Tibial artery (tissue), 4 donors: ENCODE measurements around the gene GPR32.

Experiments used
- DNase-seq, 2 donors: peaks; one replicate each; pipeline ENCODE4 v3.0.0-alpha.2; 2019
- H3K27ac ChIP-seq, 2 donors: fragments of 200-600 bp; sonication (generic) in 1 of 2; 1 replicate in 1 of 2; 2 replicates in 1 of 2; pipeline ENCODE4 v1.5.1; 2018 to 2019; ENCODE audit warnings: mild to moderate bottlenecking in 1 of 2
- H3K27me3 ChIP-seq, 2 donors: fragments of 200-600 bp; sonication (generic) in 1 of 2; one replicate each; pipeline versions ENCODE4 v1.5.1 to v1.6.0; 2016 to 2019
- H3K36me3 ChIP-seq, 3 donors: fragments of 200-600 bp; sonication (generic) in 2 of 3; one replicate each; pipeline ENCODE4 v1.5.1; 2016 to 2019; ENCODE audit warnings: mild to moderate bottlenecking in 2 of 3
- H3K4me1 ChIP-seq, 4 donors: fragments of 200-600 bp; sonication (generic) in 2 of 4; 1 replicate in 3 of 4; 2 replicates in 1 of 4; pipeline ENCODE4 v1.5.1; 2016 to 2019
- H3K4me3 ChIP-seq, 2 donors: fragments of 200-600 bp; sonication (generic) in 1 of 2; 1 replicate in 1 of 2; 2 replicates in 1 of 2; pipeline ENCODE4 v1.5.1; 2018 to 2019; ENCODE audit warnings: mild to moderate bottlenecking in 2 of 2
- H3K9me3 ChIP-seq, 3 donors: fragments of 200-600 bp; sonication (generic) in 1 of 3; one replicate each; pipeline ENCODE4 v1.5.1; 2016 to 2019
- CTCF ChIP-seq, 2 experiments: fragments of 200-600 bp in 1 of 2; fragments of 450-650 bp in 1 of 2; IDR thresholded peaks; one replicate each; pipeline ENCODE4 v1.5.1; 2017 to 2019; ENCODE audit warnings: antibody characterized with exemption in 2 of 2, mild to moderate bottlenecking in 1 of 2, moderate library complexity in 1 of 2
- intact Hi-C: fragments of 100-400 bp; cut with DNase I; formaldehyde crosslinking; loops from one replicate; pipeline ENCODE4 v1.15.0; 2023; ENCODE audit warnings: low total_unique reads

GPR32 gene

GRCh38 chr19:50723735-50724521 lies 46.3 kb upstream of the GPR32 start:
- intact Hi-C loops, result no loop called here
- DNase-seq, result no peak
- no peaks in the 10 kb centered on the region for H3K36me3 ChIP-seq
- TF ChIP-seq CTCF (IDR thresholded peaks at IDR 0.05), result no peak
- H3K4me3 ChIP-seq, result peak overlapping the region; percentile 46 to 50
- H3K27ac ChIP-seq, result no peak overlapping the region
- H3K27me3 ChIP-seq, result peaks cover 0 to 96% of the 10 kb centered on the region in 2 donors
- peaks cover 0 to 40% (median 17%) of the 10 kb centered on the region in 4 donors for H3K4me1 ChIP-seq
- no peaks in the 10 kb centered on the region for H3K9me3 ChIP-seq

- DNase-seq, result peak; percentile 96 to 97
- peak; percentile 46 to 49 for TF ChIP-seq CTCF (IDR thresholded peaks at IDR 0.05)
- no peaks in the 10 kb centered on the region for H3K9me3 ChIP-seq
- peaks cover 0 to 33% (median 11%) of the 10 kb centered on the region in 4 donors for H3K4me1 ChIP-seq
- intact Hi-C loops, result no loop called here
- peaks cover 0 to 89% of the 10 kb centered on the region in 2 donors for H3K27me3 ChIP-seq
- H3K4me3 ChIP-seq, result peak overlapping the region; percentile 46 to 50
- H3K27ac ChIP-seq, result no peak overlapping the region
- H3K36me3 ChIP-seq, result no peaks in the 10 kb centered on the region
Observed at GRCh38 chr19:50724522-50725217, 45.6 kb upstream of the GPR32 start.

- peak overlapping the region; percentile 46 to 50 for H3K4me3 ChIP-seq
Observed at GRCh38 chr19:50725218-50725910, 44.9 kb upstream of the GPR32 start.

GRCh38 chr19:50725911-50726230 lies 44.4 kb upstream of the GPR32 start:
- intact Hi-C loops, result no loop called here
- DNase-seq, result no peak
- no peak overlapping the region for H3K27ac ChIP-seq
- TF ChIP-seq CTCF (IDR thresholded peaks at IDR 0.05), result no peak
- H3K36me3 ChIP-seq, result no peaks in the 10 kb centered on the region
- peaks cover 0 to 80% of the 10 kb centered on the region in 2 donors for H3K27me3 ChIP-seq
- H3K9me3 ChIP-seq, result no peaks in the 10 kb centered on the region
- H3K4me3 ChIP-seq, result peak overlapping the region in 1 of 2 donors; percentile 50
- peaks cover 0 to 32% (median 11%) of the 10 kb centered on the region in 4 donors for H3K4me1 ChIP-seq

More at GRCh38 chr19:50725218-50725910, 44.9 kb upstream of the GPR32 start:
- Histone ChIP-seq H3K9me3 (no peaks in the 10 kb centered on the region), H3K27me3 (peaks cover 0 to 82% of the 10 kb centered on the region in 2 donors), H3K27ac (no peak overlapping the region), H3K36me3 (no peaks in the 10 kb centered on the region), H3K4me1 (peaks cover 0 to 32% (median 11%) of the 10 kb centered on the region in 4 donors)
- no peak for DNase-seq
- TF ChIP-seq CTCF (IDR thresholded peaks at IDR 0.05), result no peak
- intact Hi-C loops, result no loop called here

GRCh38 chr19:50728084-50728737 lies 42.1 kb upstream of the GPR32 start:
- Histone ChIP-seq H3K4me3 (no peak overlapping the region), H3K36me3 (no peaks in the 10 kb centered on the region), H3K27ac (no peak overlapping the region), H3K27me3 (peaks cover 0 to 57% of the 10 kb centered on the region in 2 donors), H3K4me1 (peaks cover 0 to 32% (median 11%) of the 10 kb centered on the region in 4 donors), H3K9me3 (no peaks in the 10 kb centered on the region)
- TF ChIP-seq CTCF (IDR thresholded peaks at IDR 0.05), result no peak
- intact Hi-C loops, result no loop called here
- DNase-seq, result peak in 1 of 2 donors; percentile 53
